K562 (cell line): ENCODE results near the gene FH. TPM values are rescaled to one million over a fixed set of nuclear protein-coding genes. Genes with fewer than 3 reads are reported as not detected.

Experiments used
- CBFB ChIP-seq: sonication (generic); formaldehyde crosslinking; IDR thresholded peaks from 2 replicates; pipeline ENCODE4 v1.4.0; 2020; ENCODE audit warnings: mild to moderate bottlenecking, missing genetic modification reagents
- CHD7 ChIP-seq: fragments of 200-600 bp; sonication (generic); IDR thresholded peaks from one replicate; pipeline ENCODE4 v1.6.1; 2012; ENCODE audit warnings: mild to moderate bottlenecking, low read depth, low read length, inconsistent platforms
- HBP1 ChIP-seq: fragments of 450-650 bp; formaldehyde crosslinking; IDR thresholded peaks from 2 replicates; pipeline ENCODE4 v1.4.0; 2022; ENCODE audit warnings: missing genetic modification characterization
- IRF1 ChIP-seq: sonication (generic); formaldehyde crosslinking; IDR thresholded peaks from 2 replicates; pipeline ENCODE4 v1.8.0; 2022; ENCODE audit warnings: missing genetic modification reagents, mild to moderate bottlenecking, borderline replicate concordance
- NFIX ChIP-seq: fragments of 250-450 bp; sonication (Bioruptor Pico); IDR thresholded peaks from 2 replicates; pipeline ENCODE4 v1.4.0; 2020; ENCODE audit warnings: low read depth, mild to moderate bottlenecking, moderate library complexity
- SNRNP70 ChIP-seq: fragments of 200-400 bp; formaldehyde crosslinking; optimal IDR thresholded peaks from 2 replicates; pipeline ENCODE3; 2017; ENCODE audit warnings: low read depth, low read length
- SRF ChIP-seq, 2 experiments: fragments of 250-450, 450-650 bp in 1 of 2; sonication (Bioruptor Pico) in 1 of 2; sonication (generic) in 1 of 2; formaldehyde crosslinking; IDR thresholded peaks; 2 replicates each; pipeline versions ENCODE4 v1.5.0 to v1.5.1; 2020 to 2022; ENCODE audit warnings: mild to moderate bottlenecking in 1 of 2, missing genetic modification reagents in 1 of 2
- TEAD4 ChIP-seq, 2 experiments: sonication (generic) in 1 of 2; formaldehyde crosslinking in 1 of 2; IDR thresholded peaks; 2 replicates each; pipeline versions ENCODE4 v1.6.1 to v1.8.0; 2012 to 2022; ENCODE audit warnings: borderline replicate concordance in 1 of 2, inconsistent platforms in 1 of 2, low read length in 1 of 2, mild to moderate bottlenecking in 1 of 2, missing genetic modification reagents in 1 of 2
- ZNF146 ChIP-seq: IDR thresholded peaks from one replicate; pipeline ENCODE4 v1.6.1; 2018; ENCODE audit warnings: missing compliant biosample characterization; ENCODE audit not compliant: unreplicated experiment
- ZNF655 ChIP-seq: fragments of 250-450 bp; sonication (Bioruptor Pico); IDR thresholded peaks from 2 replicates; pipeline ENCODE4 v1.5.0; 2021
- ZNF75A ChIP-seq: fragments of 450-650 bp; formaldehyde crosslinking; IDR thresholded peaks from 2 replicates; pipeline ENCODE4 v1.4.0; 2020; ENCODE audit warnings: mild to moderate bottlenecking
- polyA plus RNA-seq, 8 experiments: library from polyadenylated mRNA; depleted of rRNA in 4 of 8; stranded (reverse) in 5 of 8; unstranded in 3 of 8; fragments of >200 nt; fragmentation: Nextera tagmentation in 2 of 8; fragmentation: Illumina TruSeq in 1 of 8; extraction: Ambion mirVana in 2 of 8; extraction: Trizol in 1 of 8; gene quantifications; 2 replicates each; pipeline versions ENCODE4 v1.2.1 to v1.2.3, GENCODE V29; 2011 to 2014; ENCODE audit warnings: inconsistent platforms in 1 of 8, missing spikeins in 1 of 8
- total RNA-seq, 7 experiments: library from RNA; depleted of rRNA in 6 of 7; stranded (reverse); fragments of >200 nt in 6 of 7; fragmentation: Illumina TruSeq in 2 of 7; extraction: Trizol in 2 of 7; gene quantifications; 2 replicates each; pipeline versions ENCODE4 v1.2.1 to v1.2.3, GENCODE V29; 2011 to 2021; ENCODE audit warnings: low replicate concordance in 1 of 7

Gene FH
- total and polyA plus RNA-seq, 9 of the 15 experiments (the other 6 are each of a cell fraction or from before 2014, with no cell fraction given), result 117 to 240 (median 211) TPM

GRCh38 chr1:241519308-241520079 is at the start of gene FH (continued):
- TF ChIP-seq CHD7 (no peak), SRF (CRISPR knock-in tag; IDR thresholded peaks at IDR 0.05) (no peak; a peak in 1 of 4 replicates), ZNF75A (CRISPR knock-in tag) (no peak), ZNF655 (no peak), TEAD4 (IDR thresholded peaks at IDR 0.05; ENCODE audit: low read length) (peak; percentile 56; the same call in 1 of the 2 replicates), TEAD4 (CRISPR knock-in tag; IDR thresholded peaks at IDR 0.05; ENCODE audit: borderline replicate concordance) (no peak), CBFB (no peak), ZNF146 (CRISPR knock-in tag) (no peak), SNRNP70 (no peak), NFIX (CRISPR knock-in tag) (no peak), HBP1 (CRISPR knock-in tag) (no peak), IRF1 (CRISPR knock-in tag) (no peak)
